HepG2 (cell line): Measurements from ENCODE around the gene PPP1R16B. TPM values are rescaled to one million over a fixed set of nuclear protein-coding genes. Genes with fewer than 3 reads are reported as not detected.

Experiments
- AHR ChIP-seq: IDR thresholded peaks from 2 replicates; pipeline ENCODE4 v1.6.1; 2018; ENCODE audit warnings: missing genetic modification reagents, missing compliant biosample characterization
- ARNT2 ChIP-seq: sonication (generic); formaldehyde crosslinking; IDR thresholded peaks from 2 replicates; pipeline ENCODE4 v1.8.0; 2022; ENCODE audit warnings: mild to moderate bottlenecking, low read depth, missing genetic modification reagents, moderate library complexity
- BHLHE40 ChIP-seq: IDR thresholded peaks from 2 replicates; pipeline ENCODE4 v1.6.1; 2011; ENCODE audit warnings: low read length, improper control_type of control experiment
- GMEB2 ChIP-seq: IDR thresholded peaks from 2 replicates; pipeline ENCODE4 v1.6.1; 2016; ENCODE audit warnings: missing biosample characterization, missing genetic modification reagents, low read depth
- HBP1 ChIP-seq: IDR thresholded peaks from 2 replicates; pipeline ENCODE4 v1.6.1; 2016; ENCODE audit warnings: low read depth, control low read depth
- HOXA9 ChIP-seq: sonication (generic); formaldehyde crosslinking; IDR thresholded peaks from 2 replicates; pipeline ENCODE4 v1.8.1; 2022; ENCODE audit warnings: missing genetic modification reagents, mild to moderate bottlenecking, moderate library complexity, borderline replicate concordance
- KLF9 ChIP-seq: IDR thresholded peaks from 2 replicates; pipeline ENCODE4 v1.6.1; 2016; ENCODE audit warnings: low read depth
- PCBP1 ChIP-seq: fragments of 200-400 bp; formaldehyde crosslinking; IDR thresholded peaks from 2 replicates; pipeline ENCODE4 v1.6.1; 2017; ENCODE audit warnings: mild to moderate bottlenecking, low read depth, low read length, borderline replicate concordance
- PRDM10 ChIP-seq: sonication (generic); formaldehyde crosslinking; IDR thresholded peaks from 2 replicates; pipeline ENCODE4 v1.4.0; 2020; ENCODE audit warnings: low read depth, missing genetic modification reagents
- RXRA ChIP-seq: sonication (generic); formaldehyde crosslinking; IDR thresholded peaks from 2 replicates; pipeline ENCODE4 v1.5.1; 2020; ENCODE audit warnings: missing genetic modification reagents
- SMAD9 ChIP-seq: sonication (generic); formaldehyde crosslinking; IDR thresholded peaks from 2 replicates; pipeline ENCODE4 v1.5.1; 2020; ENCODE audit warnings: mild to moderate bottlenecking, missing genetic modification reagents
- U2AF1 ChIP-seq: fragments of 200-400 bp; formaldehyde crosslinking; optimal IDR thresholded peaks from 2 replicates; pipeline ENCODE3; 2017; ENCODE audit warnings: mild to moderate bottlenecking, low read depth, low read length
- ZFP41 ChIP-seq: sonication (generic); formaldehyde crosslinking; IDR thresholded peaks from 2 replicates; pipeline ENCODE4 v1.4.0; 2020; ENCODE audit warnings: mild to moderate bottlenecking, missing genetic modification reagents, borderline replicate concordance
- ZFP90 ChIP-seq: sonication (generic); formaldehyde crosslinking; IDR thresholded peaks from 2 replicates; pipeline ENCODE4 v1.8.0; 2022; ENCODE audit warnings: missing genetic modification reagents, mild to moderate bottlenecking, inconsistent platforms, borderline replicate concordance
- ZFX ChIP-seq: sonication (generic); formaldehyde crosslinking; IDR thresholded peaks from 2 replicates; pipeline ENCODE4 v1.4.0; 2020; ENCODE audit warnings: mild to moderate bottlenecking, low read depth, missing genetic modification reagents, moderate library complexity
- ZNF558 ChIP-seq: sonication (generic); formaldehyde crosslinking; IDR thresholded peaks from 2 replicates; pipeline ENCODE4 v1.9.0; 2022; ENCODE audit warnings: mild to moderate bottlenecking, missing genetic modification reagents, borderline replicate concordance
- ZNF574 ChIP-seq: sonication (generic); formaldehyde crosslinking; IDR thresholded peaks from 2 replicates; pipeline ENCODE4 v1.4.0; 2020; ENCODE audit warnings: missing genetic modification reagents
- ZNF878 ChIP-seq: sonication (generic); formaldehyde crosslinking; IDR thresholded peaks from 2 replicates; pipeline ENCODE4 v1.8.1; 2023; ENCODE audit warnings: mild to moderate bottlenecking, missing genetic modification reagents, moderate library complexity
- polyA plus RNA-seq, 8 experiments: library from polyadenylated mRNA; depleted of rRNA in 3 of 8; stranded (reverse) in 7 of 8; unstranded in 1 of 8; fragments of >200 nt; fragmentation: Illumina TruSeq in 4 of 8; extraction: Trizol in 4 of 8; gene quantifications; 2 replicates each; pipeline versions ENCODE4 v1.2.1 to v1.2.3, GENCODE V29; 2011 to 2016; ENCODE audit warnings: low read depth in 4 of 8, missing spikeins in 1 of 8, mixed read lengths in 1 of 8; ENCODE audit not compliant: insufficient read depth in 1 of 8
- total RNA-seq, 5 experiments: library from RNA; depleted of rRNA; stranded (reverse); fragments of >200 nt; fragmentation: Illumina TruSeq; extraction: Trizol; gene quantifications; 2 replicates each; pipeline ENCODE4 v1.2.3, GENCODE V29; 2016; ENCODE audit warnings: low read depth in 1 of 5

Gene PPP1R16B
- total and polyA plus RNA-seq, 2 of the 13 experiments (the other 11 are each of a cell fraction or from before 2014, with no cell fraction given) = 0.02 to 0.11 TPM

GRCh38 chr20:38893565-38894090 is 88.1 kb downstream of the PPP1R16B start (continued):
- TF ChIP-seq HBP1 (0 out of 2 replicates have a peak, but pooled peaks have one; percentile 55), HOXA9 (CRISPR knock-in tag) (0 out of 2 replicates have a peak, but pooled peaks have one; percentile 47), PCBP1 (peak; percentile 69; the same call in 1 of the 2 replicates), ZNF558 (CRISPR knock-in tag) (no peak), AHR (peak; percentile 42; the same call in 1 of the 2 replicates), ZFX (CRISPR knock-in tag) (peak; percentile 50), PRDM10 (CRISPR knock-in tag) (no peak), BHLHE40 (peak; percentile 18; the same call in 1 of the 2 replicates), ZFP41 (0 out of 2 replicates have a peak, but pooled peaks have one; percentile 21), ZFP90 (no peak), GMEB2 (no peak), U2AF1 (no peak), RXRA (peak; percentile 46; the same call in 1 of the 2 replicates), ARNT2 (0 out of 2 replicates have a peak, but pooled peaks have one; percentile 38), ZNF574 (peak; percentile 53; the same call in 1 of the 2 replicates), KLF9 (CRISPR knock-in tag) (no peak), ZNF878 (no peak), SMAD9 (CRISPR knock-in tag) (no peak)
